Ishikawa (cell line): ENCODE data around the gene TANC1.

ENCODE experiments used
- CEBPB ChIP-seq: IDR thresholded peaks from 2 replicates; pipeline ENCODE4 v1.6.1; 2012
- CREB1 ChIP-seq: IDR thresholded peaks from 2 replicates; pipeline ENCODE4 v1.6.1; 2012; ENCODE audit warnings: low read depth
- EGR1 ChIP-seq: IDR thresholded peaks from 2 replicates; pipeline ENCODE4 v1.6.1; 2012
- EP300 ChIP-seq: IDR thresholded peaks from 2 replicates; pipeline ENCODE4 v1.6.1; 2012; ENCODE audit warnings: borderline replicate concordance
- FOXM1 ChIP-seq: IDR thresholded peaks from 2 replicates; pipeline ENCODE4 v1.6.1; 2012; ENCODE audit warnings: low read depth, borderline replicate concordance
- NFIC ChIP-seq: IDR thresholded peaks from 2 replicates; pipeline ENCODE4 v1.6.1; 2012
- RAD21 ChIP-seq: IDR thresholded peaks from 2 replicates; pipeline ENCODE4 v1.6.1; 2012; ENCODE audit warnings: low read depth
- REST ChIP-seq: IDR thresholded peaks from 2 replicates; pipeline ENCODE4 v1.6.1; 2012; ENCODE audit warnings: low read depth, mild to moderate bottlenecking
- TAF1 ChIP-seq: IDR thresholded peaks from 2 replicates; pipeline ENCODE4 v1.6.1; 2012; ENCODE audit warnings: low read depth, mild to moderate bottlenecking
- TCF12 ChIP-seq: IDR thresholded peaks from 2 replicates; pipeline ENCODE4 v1.6.1; 2012; ENCODE audit warnings: low read depth
- TEAD4 ChIP-seq: IDR thresholded peaks from 2 replicates; pipeline ENCODE4 v1.6.1; 2012
- YY1 ChIP-seq: IDR thresholded peaks from 2 replicates; pipeline ENCODE4 v1.6.1; 2012; ENCODE audit warnings: low read depth
- ZBTB7A ChIP-seq: IDR thresholded peaks from 2 replicates; pipeline ENCODE4 v1.6.1; 2012; ENCODE audit warnings: low read depth
- TF ChIP-seq, protein P1 (sequence below): IDR thresholded peaks from 2 replicates; pipeline ENCODE4 v1.6.1; 2012
- TF ChIP-seq, protein P2 (sequence below): IDR thresholded peaks from 2 replicates; pipeline ENCODE4 v1.6.1; 2012

The TANC1 gene

GRCh38 chr2:159094173-159094737 lies 125.8 kb downstream of the TANC1 start:
- no peak for TF ChIP-seq EP300
- TF ChIP-seq, protein P1, sequence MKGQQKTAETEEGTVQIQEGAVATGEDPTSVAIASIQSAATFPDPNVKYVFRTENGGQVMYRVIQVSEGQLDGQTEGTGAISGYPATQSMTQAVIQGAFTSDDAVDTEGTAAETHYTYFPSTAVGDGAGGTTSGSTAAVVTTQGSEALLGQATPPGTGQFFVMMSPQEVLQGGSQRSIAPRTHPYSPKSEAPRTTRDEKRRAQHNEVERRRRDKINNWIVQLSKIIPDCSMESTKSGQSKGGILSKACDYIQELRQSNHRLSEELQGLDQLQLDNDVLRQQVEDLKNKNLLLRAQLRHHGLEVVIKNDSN = no peak
- no peak for TF ChIP-seq NFIC
- no peak for TF ChIP-seq FOXM1
- no peak for TF ChIP-seq REST
- no peak for TF ChIP-seq TEAD4
- no peak for TF ChIP-seq EGR1
- no peak for TF ChIP-seq YY1
- TF ChIP-seq, protein P2, sequence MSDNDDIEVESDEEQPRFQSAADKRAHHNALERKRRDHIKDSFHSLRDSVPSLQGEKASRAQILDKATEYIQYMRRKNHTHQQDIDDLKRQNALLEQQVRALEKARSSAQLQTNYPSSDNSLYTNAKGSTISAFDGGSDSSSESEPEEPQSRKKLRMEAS = no peak
- no peak for TF ChIP-seq CEBPB

DNA sequence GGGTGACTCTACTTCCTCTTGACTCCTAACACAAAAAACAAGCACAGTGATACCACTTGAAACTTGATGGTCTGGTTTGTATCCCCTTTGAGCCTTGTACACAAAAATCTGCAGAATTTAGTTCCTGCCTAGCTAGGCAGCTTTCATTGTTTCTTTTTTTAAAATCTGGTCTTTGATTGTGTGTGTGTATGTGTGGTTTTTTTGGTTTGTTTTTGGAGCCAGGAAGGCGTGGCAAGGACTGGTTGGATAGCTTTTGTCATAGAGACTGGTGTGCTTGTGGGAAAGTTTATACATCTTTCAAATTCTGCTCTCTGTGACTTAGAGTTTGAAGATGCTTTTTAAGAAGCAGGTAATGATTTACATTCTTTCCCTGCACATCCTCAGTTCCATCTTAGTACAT lies 127.4 kb downstream of the TANC1 start:
- TF ChIP-seq, protein P1 = no peak
- TF ChIP-seq EGR1 (no peak), ZBTB7A (no peak), REST (no peak), CREB1 (no peak), TAF1 (no peak), EP300 (no peak), NFIC (no peak), RAD21 (no peak), CEBPB (no peak), TEAD4 (no peak), TCF12 (no peak), FOXM1 (no peak), YY1 (no peak)
- TF ChIP-seq, protein P2 = no peak

DNA sequence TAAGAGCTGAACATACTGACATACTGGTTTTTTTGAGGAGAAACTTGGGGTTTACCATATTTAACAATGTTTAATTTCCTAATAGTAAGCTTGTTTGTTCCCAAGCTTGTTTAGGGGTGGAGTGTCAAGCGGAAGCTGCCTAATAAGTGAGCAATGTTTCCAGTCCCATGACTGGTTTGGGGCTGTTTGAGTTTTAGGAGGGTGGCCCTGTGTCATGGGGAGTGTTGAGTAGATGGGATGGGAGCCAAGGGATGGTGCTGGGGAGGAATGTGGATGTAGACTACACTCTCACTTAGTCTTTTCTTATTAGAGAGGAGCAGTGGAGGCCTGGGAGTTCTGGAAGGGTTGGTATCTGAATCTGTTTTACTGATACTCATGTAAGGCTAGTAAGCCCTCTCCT lies 128.5 kb downstream of the TANC1 start:
- TF ChIP-seq ZBTB7A (no peak), CREB1 (no peak), TCF12 (no peak), YY1 (no peak), RAD21 (no peak), REST (no peak), FOXM1 (no peak), NFIC (no peak)
- TF ChIP-seq, protein P1 = no peak

DNA sequence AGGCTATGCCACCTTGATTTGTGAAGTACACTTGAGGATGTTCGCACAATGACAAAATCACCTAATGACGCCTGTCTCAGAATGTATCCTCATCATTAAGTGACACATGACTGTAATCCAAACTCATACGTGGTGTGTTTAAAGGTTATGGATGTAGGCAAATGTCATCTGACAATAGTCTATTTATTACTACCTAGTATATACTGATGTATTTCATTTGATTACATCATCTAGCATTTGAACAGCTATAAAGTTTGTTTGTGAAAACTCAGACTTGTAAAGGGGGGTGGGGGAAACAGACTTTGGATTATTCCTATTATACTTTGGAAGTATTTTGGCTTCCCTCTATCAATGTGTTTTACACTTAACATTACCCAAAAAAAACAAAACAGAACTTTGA lies 129.9 kb downstream of the TANC1 start:
- TF ChIP-seq ZBTB7A (no peak), EP300 (no peak), FOXM1 (no peak), REST (no peak), RAD21 (no peak), TEAD4 (no peak), TCF12 (no peak), CREB1 (no peak), YY1 (no peak), EGR1 (no peak)
